Femur (tissue), 1 donor: ENCODE data around the gene IGFBP1.
"Not testable (repeated sequence)": the region's sequence is repeated elsewhere in the genome, so short reads cannot be mapped to it uniquely, and the experiment has no call there.

Experiments
- DNase-seq: peaks from one replicate; pipeline ENCODE4 v3.0.0-alpha.2; 2017

IGFBP1 gene

GRCh38 chr7:45888185-45888992, at the start of gene IGFBP1:
Gene IGFBP1, plus strand, starts transcription at chr7:45888488. Its CDS starts 165 bp downstream, at chr7:45888653.
- DNase-seq, result no peak

GRCh38 chr7:45838852-45839251, 49.4 kb upstream of the IGFBP1 start:
- DNase-seq, result not testable (repeated sequence)

- not testable (repeated sequence) for DNase-seq
These were observed 46.2 kb upstream of the IGFBP1 start for GRCh38 chr7:45841926-45842717.

- not testable (repeated sequence) for DNase-seq
These were observed 41.8 kb upstream of the IGFBP1 start for GRCh38 chr7:45846536-45846935.

- not testable (repeated sequence) for DNase-seq
These were observed 39.6 kb upstream of the IGFBP1 start for GRCh38 chr7:45848734-45849133.

- not testable (repeated sequence) for DNase-seq
These were observed 35.3 kb upstream of the IGFBP1 start for GRCh38 chr7:45852984-45853383.

GRCh38 chr7:45853491-45853890, 34.8 kb upstream of the IGFBP1 start:
- not testable (repeated sequence) for DNase-seq

- DNase-seq, result not testable (repeated sequence)
These were observed 32.6 kb upstream of the IGFBP1 start for GRCh38 chr7:45855680-45856079.

- DNase-seq, result not testable (repeated sequence)
These were observed 31.4 kb upstream of the IGFBP1 start for GRCh38 chr7:45856888-45857287.

- no peak for DNase-seq
These were observed 24.6 kb upstream of the IGFBP1 start for GRCh38 chr7:45863715-45864114.

- DNase-seq, result no peak
These were observed 22.5 kb upstream of the IGFBP1 start for GRCh38 chr7:45865594-45866410.

- DNase-seq, result no peak
These were observed 20.8 kb upstream of the IGFBP1 start for GRCh38 chr7:45867471-45867870.

- DNase-seq, result no peak
These were observed 18.9 kb upstream of the IGFBP1 start for GRCh38 chr7:45869426-45869825.

GRCh38 chr7:45872116-45873034, 15.9 kb upstream of the IGFBP1 start:
- no peak for DNase-seq

GRCh38 chr7:45873035-45873354, 15.3 kb upstream of the IGFBP1 start, which contains the start of gene CCDC201:
Gene CCDC201, minus strand, starts transcription at chr7:45873082. Its CDS starts 75 bp downstream, at chr7:45873007.
- no peak for DNase-seq

- no peak for DNase-seq
These were observed 14.9 kb upstream of the IGFBP1 start for GRCh38 chr7:45873355-45873754.

- DNase-seq, result no peak
These were observed 13.7 kb upstream of the IGFBP1 start for GRCh38 chr7:45874408-45875131.

- DNase-seq, result no peak
These were observed 11.8 kb upstream of the IGFBP1 start for GRCh38 chr7:45876519-45876918.

GRCh38 chr7:45878457-45879144, 9.7 kb upstream of the IGFBP1 start:
- DNase-seq, result no peak

GRCh38 chr7:45880433-45880860, 7.8 kb upstream of the IGFBP1 start:
- DNase-seq, result no peak
